ENCODE data around the gene GALNT8. TPM values are rescaled to one million over a fixed set of nuclear protein-coding genes. Genes with fewer than 3 reads are reported as not detected.
A peak's percentile ranks its signal among the peaks of the same experiment; 100 is the strongest.

The GALNT8 gene, protein sequence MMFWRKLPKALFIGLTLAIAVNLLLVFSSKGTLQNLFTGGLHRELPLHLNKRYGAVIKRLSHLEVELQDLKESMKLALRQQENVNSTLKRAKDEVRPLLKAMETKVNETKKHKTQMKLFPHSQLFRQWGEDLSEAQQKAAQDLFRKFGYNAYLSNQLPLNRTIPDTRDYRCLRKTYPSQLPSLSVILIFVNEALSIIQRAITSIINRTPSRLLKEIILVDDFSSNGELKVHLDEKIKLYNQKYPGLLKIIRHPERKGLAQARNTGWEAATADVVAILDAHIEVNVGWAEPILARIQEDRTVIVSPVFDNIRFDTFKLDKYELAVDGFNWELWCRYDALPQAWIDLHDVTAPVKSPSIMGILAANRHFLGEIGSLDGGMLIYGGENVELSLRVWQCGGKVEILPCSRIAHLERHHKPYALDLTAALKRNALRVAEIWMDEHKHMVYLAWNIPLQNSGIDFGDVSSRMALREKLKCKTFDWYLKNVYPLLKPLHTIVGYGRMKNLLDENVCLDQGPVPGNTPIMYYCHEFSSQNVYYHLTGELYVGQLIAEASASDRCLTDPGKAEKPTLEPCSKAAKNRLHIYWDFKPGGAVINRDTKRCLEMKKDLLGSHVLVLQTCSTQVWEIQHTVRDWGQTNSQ
- 0.48 TPM for polyA plus RNA-seq

DNA sequence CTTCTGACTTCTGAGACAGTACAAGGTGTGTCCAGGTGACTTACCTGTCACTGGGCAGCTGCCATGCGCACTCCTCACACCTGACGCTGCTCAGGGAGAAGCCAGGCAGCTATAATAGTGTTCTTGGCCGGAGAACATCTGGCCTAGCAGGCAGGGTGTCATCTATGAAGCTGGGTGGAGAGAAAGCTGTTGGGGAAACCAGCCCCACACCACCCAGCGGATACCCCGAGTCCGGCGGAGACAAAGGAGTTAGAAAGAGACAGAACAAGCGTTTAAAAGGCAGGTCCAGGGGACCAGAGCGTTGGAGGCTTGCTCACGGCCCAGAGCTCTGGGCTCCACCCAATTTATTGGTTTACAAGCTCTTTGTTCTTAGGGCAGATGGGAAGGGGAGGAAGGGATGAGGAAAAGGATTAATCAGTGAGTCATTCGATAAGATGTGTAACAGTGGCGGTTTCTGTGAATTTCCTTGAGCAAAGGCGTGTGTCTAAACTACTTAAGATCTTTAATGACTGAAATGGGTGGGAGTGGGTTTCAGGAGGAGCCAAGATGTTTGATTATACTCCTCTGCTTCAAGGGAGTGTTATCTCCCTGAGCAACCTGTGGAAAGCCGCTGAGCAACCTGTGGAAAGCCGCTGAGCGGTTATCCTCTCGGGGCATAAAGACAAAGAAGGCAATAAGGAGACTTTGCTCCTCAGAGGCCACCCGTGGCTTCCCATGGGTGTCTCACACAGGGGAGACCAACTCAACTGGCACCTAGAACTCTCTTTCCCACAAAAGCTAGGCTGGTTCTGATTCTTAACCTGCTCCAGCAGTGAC is at the start of gene GALNT8:
TSS of gene GALNT8 (plus strand) at position 580 of the 816 bp plus-strand sequence. CDS start 278 bp downstream, outside the sequence.
- Mint-ChIP-seq H3K36me3 (peaks cover 1% of the 10 kb centered on the region), H3K4me3 (peak within 1 kb of the TSS in 1 of 4 donors; percentile 6), H3K27me3 (peaks cover 9% of the 10 kb centered on the region), H3K9me3 (no peaks in the 10 kb centered on the region), H3K4me1 (peaks cover 0 to 1% (median 0%) of the 10 kb centered on the region in 3 donors), H3K27ac (peak within 1 kb of the TSS in 1 of 3 donors; percentile 16)

DNA sequence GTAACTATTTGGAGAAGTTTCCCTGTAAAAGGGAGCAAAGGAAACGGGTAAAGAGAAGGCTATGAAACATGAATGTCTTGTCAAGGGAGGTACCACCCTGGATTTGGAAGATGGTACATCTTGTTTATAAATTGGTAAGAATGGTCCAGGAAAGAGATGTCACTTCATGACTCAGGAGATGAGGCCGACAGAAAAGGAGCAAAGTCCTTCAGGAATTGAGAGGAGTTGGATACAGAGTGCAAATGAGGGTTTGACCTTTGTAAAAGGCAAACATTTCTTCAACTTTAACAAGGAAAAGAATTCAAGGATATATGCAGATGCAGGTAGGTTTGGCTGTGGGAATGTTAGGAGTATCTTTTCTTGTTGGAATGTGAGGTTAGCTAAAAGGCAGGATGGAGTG is 40.5 kb upstream of the GALNT8 start:
- peak overlapping the region in 1 of 3 donors; percentile 73 for H3K27ac Mint-ChIP-seq
- no peaks in the 10 kb centered on the region for H3K27me3 Mint-ChIP-seq
- H3K9me3 Mint-ChIP-seq: no peaks in the 10 kb centered on the region
- peaks cover 11% of the 10 kb centered on the region for H3K36me3 Mint-ChIP-seq
- H3K4me1 Mint-ChIP-seq: no peaks in the 10 kb centered on the region
- H3K4me3 Mint-ChIP-seq: no peak overlapping the region

DNA sequence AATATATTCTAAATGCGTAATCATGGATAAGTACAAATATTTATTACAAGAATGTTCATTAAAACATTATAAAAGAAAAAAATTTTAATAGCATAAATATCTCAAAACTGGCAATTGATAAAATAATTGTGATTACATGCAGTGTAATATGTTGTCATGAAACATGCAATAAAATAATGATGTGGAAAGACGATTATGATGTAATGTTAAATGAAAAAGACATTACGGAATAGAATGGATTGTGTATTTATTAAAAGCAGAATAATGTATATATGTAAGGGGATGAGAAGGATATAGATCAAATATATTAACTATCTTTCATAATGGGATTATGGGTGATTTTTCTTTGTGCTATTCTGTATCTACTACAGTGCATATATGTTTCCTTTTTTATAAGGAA is 38.5 kb upstream of the GALNT8 start:
- H3K36me3 Mint-ChIP-seq: peaks cover 12% of the 10 kb centered on the region
- no peaks in the 10 kb centered on the region for H3K4me1 Mint-ChIP-seq
- no peak overlapping the region for H3K27ac Mint-ChIP-seq
- no peaks in the 10 kb centered on the region for H3K9me3 Mint-ChIP-seq
- H3K27me3 Mint-ChIP-seq: no peaks in the 10 kb centered on the region
- no peak overlapping the region for H3K4me3 Mint-ChIP-seq

DNA sequence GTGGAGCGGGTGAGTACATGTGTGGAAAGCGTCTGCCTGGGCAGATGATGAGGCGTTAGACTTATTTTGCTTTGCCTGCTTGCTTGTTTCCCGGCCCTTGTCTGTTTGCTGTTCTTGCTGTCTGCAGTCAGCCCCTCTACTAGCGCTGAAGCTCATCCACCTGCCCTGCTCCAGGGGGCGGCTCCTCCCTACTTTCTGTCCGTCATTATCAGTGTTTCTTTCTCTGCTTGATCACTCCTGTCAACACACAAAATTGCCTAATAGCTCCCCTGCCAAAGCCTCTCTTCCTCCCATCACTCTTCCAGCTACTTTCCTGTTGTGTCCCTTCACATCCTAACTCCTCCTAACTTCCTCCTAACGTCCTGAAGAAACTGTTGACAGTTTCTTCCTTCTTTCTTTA is 34.9 kb upstream of the GALNT8 start:
- no peak overlapping the region for H3K27ac Mint-ChIP-seq
- H3K4me3 Mint-ChIP-seq: no peak overlapping the region

DNA sequence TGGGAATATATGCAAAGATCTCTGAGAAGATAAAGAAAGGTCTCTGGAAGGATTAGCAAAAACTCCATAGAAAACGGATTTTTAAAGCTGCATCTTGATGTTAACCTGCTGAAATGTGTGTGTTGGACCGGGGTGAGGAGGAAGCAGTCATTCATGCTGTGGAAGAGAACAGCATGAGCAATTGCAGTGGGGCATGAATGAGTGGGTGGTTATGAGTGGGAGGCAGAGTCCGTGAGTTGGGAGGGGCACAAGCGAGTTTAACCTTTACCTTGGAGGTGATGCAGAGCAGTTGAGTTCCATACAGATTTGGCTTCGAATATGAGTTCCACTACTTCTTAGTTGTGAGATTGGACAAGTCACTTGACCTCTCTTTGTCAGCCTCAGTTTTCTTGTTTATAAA is 29.4 kb upstream of the GALNT8 start:
- no peaks in the 10 kb centered on the region for H3K4me1 Mint-ChIP-seq
- no peak overlapping the region for H3K4me3 Mint-ChIP-seq
- H3K9me3 Mint-ChIP-seq: no peaks in the 10 kb centered on the region
- H3K27me3 Mint-ChIP-seq: no peaks in the 10 kb centered on the region
- no peak overlapping the region for H3K27ac Mint-ChIP-seq
- H3K36me3 Mint-ChIP-seq: peaks cover 16% of the 10 kb centered on the region

More for the DNA sequence above, 34.9 kb upstream of the GALNT8 start:
- Mint-ChIP-seq H3K9me3 (no peaks in the 10 kb centered on the region), H3K27me3 (no peaks in the 10 kb centered on the region), H3K36me3 (peaks cover 12% of the 10 kb centered on the region), H3K4me1 (no peaks in the 10 kb centered on the region)

DNA sequence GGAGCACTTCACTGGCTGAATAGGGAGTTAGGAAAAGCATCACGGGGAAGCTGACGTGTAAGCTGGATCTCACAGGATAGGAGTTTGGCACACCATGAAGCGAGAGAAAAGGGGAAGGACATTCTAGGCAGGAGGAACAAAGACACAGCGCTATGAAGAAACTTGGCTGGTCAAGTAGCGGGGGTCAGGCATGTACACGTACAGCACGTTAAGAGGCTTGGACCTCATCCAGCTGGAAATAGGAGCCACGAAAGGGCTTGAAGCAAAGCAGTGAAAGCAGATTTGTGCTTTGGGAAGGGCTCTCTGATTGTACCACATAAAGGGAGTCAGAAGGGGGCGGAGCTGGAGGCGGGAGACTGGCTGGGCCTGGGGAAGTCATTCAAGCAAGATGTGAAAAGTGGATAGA is 19.6 kb upstream of the GALNT8 start:
- no peak overlapping the region for H3K4me3 Mint-ChIP-seq
- peaks cover 0 to 2% (median 0%) of the 10 kb centered on the region in 3 donors for H3K9me3 Mint-ChIP-seq
- no peaks in the 10 kb centered on the region for H3K4me1 Mint-ChIP-seq
- H3K36me3 Mint-ChIP-seq: peaks cover 14% of the 10 kb centered on the region
- H3K27ac Mint-ChIP-seq: no peak overlapping the region
- H3K27me3 Mint-ChIP-seq: no peaks in the 10 kb centered on the region

DNA sequence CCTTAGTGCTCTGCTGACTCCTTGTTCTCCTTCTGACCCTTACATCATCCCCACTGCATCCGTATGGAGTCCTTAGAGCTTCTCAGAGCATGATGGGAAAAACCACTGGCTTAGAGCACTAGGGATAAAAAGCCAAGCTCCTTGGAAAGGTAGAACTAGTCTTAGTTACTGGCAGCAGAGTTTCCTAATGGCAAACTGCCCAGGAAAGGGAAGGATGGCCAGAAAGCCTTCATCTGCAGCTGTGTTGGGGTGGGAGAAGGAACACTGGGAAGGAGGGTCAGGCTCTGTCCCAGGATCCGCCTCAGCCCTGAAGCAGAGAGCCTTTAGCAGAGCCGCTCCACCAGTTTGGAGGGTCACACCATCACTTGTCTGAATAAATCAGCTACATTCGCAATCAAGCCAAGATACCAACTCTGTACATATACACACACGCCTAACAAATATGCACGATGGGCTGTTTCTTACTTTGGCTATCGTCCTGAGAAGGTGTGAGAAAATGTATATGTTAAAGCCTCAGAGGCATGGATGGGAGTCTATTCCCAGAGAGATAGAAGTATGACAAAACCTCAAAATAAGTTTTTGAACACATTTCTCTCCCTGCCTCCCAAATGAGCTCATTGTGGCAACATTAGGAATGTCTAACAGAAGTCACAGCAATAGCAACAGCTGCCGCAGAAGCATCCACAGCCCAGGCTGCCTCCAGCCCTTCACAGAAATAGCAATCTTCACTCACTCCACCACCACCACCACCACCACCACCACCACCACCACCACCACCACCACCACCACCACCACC is 18.6 kb upstream of the GALNT8 start:
- H3K9me3 Mint-ChIP-seq: peaks cover 0 to 2% (median 0%) of the 10 kb centered on the region in 3 donors
- peaks cover 14% of the 10 kb centered on the region for H3K36me3 Mint-ChIP-seq
- no peaks in the 10 kb centered on the region for H3K4me1 Mint-ChIP-seq
- H3K4me3 Mint-ChIP-seq: no peak overlapping the region
- no peaks in the 10 kb centered on the region for H3K27me3 Mint-ChIP-seq
- no peak overlapping the region for H3K27ac Mint-ChIP-seq

DNA sequence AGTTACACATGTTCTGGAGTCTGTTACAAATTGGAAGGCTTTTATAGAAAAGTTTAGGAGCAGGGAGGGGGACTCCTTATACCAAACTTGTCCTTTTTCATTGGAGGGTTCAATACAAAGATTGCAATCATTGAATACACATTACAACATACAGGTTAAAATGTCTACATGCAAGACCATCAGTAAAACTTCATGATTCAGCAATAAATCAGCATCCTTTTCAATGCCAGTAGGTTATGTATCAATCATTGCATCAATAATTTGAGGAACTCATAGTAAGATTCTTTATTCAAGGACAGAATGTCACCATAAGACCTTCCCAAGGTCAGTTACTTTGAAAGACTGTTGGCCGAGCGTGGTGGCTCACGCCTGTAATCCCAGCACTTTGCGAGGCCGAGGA is 16.5 kb upstream of the GALNT8 start:
- Mint-ChIP-seq H3K27ac (no peak overlapping the region), H3K4me1 (no peaks in the 10 kb centered on the region), H3K4me3 (no peak overlapping the region), H3K27me3 (no peaks in the 10 kb centered on the region), H3K9me3 (peaks cover 0 to 2% (median 0%) of the 10 kb centered on the region in 3 donors), H3K36me3 (peaks cover 12% of the 10 kb centered on the region)

DNA sequence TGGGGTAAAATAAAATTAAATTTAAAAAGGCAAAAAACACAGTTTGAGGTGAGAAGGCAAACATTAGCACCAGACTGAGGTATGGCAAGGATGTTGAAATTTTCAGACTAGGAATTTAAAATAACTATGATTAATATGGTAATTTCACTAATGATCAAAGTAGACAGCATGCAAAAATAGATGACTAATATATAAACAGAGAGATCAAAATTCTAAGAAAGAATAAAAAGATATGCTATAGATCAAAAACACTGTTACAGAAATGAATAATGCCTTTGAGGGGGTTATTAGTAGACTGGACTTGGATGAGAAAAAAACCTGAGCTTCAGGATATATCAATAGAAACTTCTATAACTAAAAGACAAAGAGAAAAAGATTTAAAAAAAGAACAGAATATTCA is 14.4 kb upstream of the GALNT8 start:
- H3K36me3 Mint-ChIP-seq: peaks cover 8% of the 10 kb centered on the region
- H3K4me3 Mint-ChIP-seq: no peak overlapping the region
- H3K9me3 Mint-ChIP-seq: peaks cover 0 to 2% (median 0%) of the 10 kb centered on the region in 3 donors
- H3K27me3 Mint-ChIP-seq: no peaks in the 10 kb centered on the region
- H3K4me1 Mint-ChIP-seq: no peaks in the 10 kb centered on the region
- H3K27ac Mint-ChIP-seq: no peak overlapping the region

DNA sequence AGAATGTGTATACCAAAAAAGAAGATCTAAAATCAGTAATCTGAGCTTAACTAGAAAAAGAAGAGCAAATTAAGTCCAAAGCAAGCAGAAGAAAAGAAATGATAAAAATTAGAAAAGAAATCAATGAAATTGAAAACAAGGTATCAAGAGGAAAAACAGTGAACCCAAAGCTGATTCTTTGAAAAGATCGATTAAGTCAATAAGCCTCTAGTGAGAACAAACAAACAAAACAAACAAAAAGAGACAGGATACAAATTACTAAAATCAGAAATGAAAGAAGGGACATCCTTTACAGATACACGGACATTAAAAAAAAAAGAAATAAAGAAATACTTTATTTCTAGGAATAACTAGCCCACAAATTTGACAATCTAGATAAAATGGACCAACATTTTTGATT is 12.9 kb upstream of the GALNT8 start:
- H3K4me1 Mint-ChIP-seq: no peaks in the 10 kb centered on the region
- H3K27ac Mint-ChIP-seq: peak overlapping the region in 1 of 3 donors; percentile 89

DNA sequence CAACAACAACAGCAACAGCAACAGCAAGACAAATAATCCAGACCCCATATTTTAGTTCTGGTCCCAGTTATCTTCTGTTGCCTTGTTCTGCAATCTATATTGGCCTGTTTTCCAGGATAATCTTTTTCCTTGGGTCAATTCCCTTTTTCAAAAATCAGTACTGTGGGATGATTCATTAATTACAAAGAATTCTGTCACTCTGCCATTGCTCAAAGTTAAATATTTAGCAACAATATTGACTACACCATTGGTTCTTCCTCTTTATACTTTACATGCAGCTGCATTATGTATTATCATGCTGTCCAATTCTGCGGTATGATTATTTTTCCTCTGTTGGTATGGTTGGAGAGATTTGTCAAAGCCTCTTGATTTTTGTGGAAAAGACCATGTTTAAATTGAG is 10.1 kb upstream of the GALNT8 start:
- H3K27ac Mint-ChIP-seq: no peak overlapping the region
- H3K36me3 Mint-ChIP-seq: peaks cover 2% of the 10 kb centered on the region
- H3K27me3 Mint-ChIP-seq: no peaks in the 10 kb centered on the region
- H3K4me1 Mint-ChIP-seq: no peaks in the 10 kb centered on the region
- no peaks in the 10 kb centered on the region for H3K9me3 Mint-ChIP-seq
- H3K4me3 Mint-ChIP-seq: no peak overlapping the region

More for the DNA sequence above, 12.9 kb upstream of the GALNT8 start:
- Mint-ChIP-seq H3K27me3 (no peaks in the 10 kb centered on the region), H3K4me3 (no peak overlapping the region), H3K9me3 (no peaks in the 10 kb centered on the region), H3K36me3 (peaks cover 2% of the 10 kb centered on the region)

DNA sequence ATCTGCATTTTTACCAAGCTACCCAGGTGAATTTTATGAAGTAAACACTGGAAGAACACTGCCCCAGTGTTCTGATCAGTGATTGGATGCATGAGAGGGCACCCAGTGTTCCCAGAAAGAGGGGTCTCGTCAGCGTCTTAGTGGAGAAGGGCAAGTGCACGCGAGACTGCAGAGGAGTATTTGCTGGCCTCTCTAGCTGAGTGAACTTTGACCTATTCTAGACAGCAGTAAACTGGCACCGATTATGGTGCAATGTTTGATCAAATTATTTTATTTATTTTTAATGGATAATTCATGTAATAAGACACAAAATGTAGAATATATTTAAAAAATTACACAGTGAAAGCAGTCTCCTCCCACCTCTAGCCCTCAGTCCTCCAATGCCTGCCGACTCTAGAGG is 5.3 kb upstream of the GALNT8 start:
- H3K27ac Mint-ChIP-seq: no peak overlapping the region
- H3K4me1 Mint-ChIP-seq: no peaks in the 10 kb centered on the region
- H3K36me3 Mint-ChIP-seq: peaks cover 1% of the 10 kb centered on the region
- H3K4me3 Mint-ChIP-seq: no peak overlapping the region
- peaks cover 2% of the 10 kb centered on the region for H3K27me3 Mint-ChIP-seq
- no peaks in the 10 kb centered on the region for H3K9me3 Mint-ChIP-seq

DNA sequence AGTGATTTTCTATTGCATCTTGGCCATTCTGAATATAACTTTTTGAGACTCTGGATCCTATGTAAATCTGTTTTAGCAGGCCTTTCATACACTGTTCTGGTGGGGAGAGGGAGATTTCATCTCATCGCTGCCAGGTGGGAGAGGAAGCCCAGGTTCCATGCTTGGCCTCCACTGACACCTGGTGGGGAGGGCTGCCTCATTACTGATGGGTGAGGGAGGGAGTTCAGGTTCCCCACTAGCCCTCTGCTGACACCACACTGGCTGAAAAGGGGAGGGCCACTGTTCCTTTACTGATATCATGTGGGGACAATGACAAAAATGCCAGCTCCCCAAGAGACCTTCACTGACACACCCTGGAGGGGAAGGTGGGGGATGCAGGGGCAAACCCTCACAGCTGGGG is 2.4 kb upstream of the GALNT8 start:
- Mint-ChIP-seq H3K36me3 (peaks cover 1% of the 10 kb centered on the region), H3K4me1 (peaks cover 0 to 1% (median 0%) of the 10 kb centered on the region in 3 donors), H3K27me3 (peaks cover 9% of the 10 kb centered on the region), H3K27ac (no peak overlapping the region), H3K4me3 (no peak overlapping the region), H3K9me3 (no peaks in the 10 kb centered on the region)

DNA sequence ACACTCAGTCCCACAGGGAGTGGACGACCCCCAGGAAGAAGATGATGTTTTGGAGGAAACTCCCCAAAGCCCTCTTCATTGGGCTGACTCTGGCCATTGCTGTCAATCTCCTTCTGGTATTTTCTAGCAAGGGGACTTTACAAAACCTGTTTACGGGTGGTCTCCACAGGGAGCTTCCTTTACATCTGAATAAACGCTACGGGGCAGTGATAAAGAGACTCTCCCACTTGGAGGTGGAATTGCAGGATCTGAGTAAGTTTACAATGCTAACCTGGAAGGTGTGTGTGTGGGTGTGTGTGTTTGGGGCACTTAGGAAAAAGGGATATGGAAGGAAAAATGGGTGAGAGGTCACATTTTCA is 416 bp downstream of the GALNT8 start:
- H3K27ac Mint-ChIP-seq: no peak overlapping the region
- H3K4me1 Mint-ChIP-seq: peaks cover 0 to 1% (median 0%) of the 10 kb centered on the region in 3 donors
- H3K36me3 Mint-ChIP-seq: peaks cover 1% of the 10 kb centered on the region
- peaks cover 9% of the 10 kb centered on the region for H3K27me3 Mint-ChIP-seq
- no peaks in the 10 kb centered on the region for H3K9me3 Mint-ChIP-seq
- H3K4me3 Mint-ChIP-seq: no peak overlapping the region

Measured in IgD-negative memory B cell (primary cell).